ENCODE measurements around the gene NAT16. TPM values are rescaled to one million over a fixed set of nuclear protein-coding genes. Genes with fewer than 3 reads are reported as not detected.

The NAT16 gene
- total and polyA plus RNA-seq, 2 of the 13 experiments (the other 11 are each of a cell fraction or from before 2014, with no cell fraction given), result 0.04 TPM; not detected in 1

DNA sequence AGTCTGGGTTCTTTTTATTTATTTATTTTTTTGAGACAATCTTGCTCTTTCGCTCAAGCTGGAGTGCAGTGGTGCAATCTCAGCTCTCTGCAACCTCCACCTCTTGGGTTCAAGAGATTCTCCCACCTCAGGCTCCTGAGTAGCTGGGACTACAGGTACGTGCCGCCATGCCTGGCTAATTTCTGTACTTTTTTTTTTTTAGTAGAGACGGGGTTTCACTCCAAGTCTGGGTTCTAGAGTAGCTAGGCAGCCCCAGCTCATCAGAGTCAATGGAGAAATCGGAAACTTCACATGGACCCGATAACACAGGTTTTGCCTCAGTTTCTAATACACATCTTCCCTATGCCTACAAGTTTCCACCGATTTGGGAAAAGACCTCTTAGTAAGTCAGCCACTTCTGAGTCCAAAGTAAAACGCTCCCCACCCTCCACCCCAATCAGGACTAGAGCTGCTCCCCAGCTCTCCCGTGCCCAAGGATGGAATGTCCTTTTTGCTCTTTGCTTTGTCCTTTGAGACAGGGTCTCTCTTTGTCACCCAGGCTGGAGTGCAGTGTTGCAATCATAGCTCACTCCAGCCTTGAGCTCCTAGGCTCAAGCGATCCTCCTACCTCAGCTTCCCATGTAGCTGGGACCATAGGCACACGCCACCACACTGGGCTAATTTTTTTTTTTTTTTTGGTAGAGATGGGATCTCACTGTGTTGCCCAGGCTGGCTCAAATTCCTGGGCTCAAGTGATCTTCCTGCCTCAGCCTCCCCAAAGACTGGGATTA, 57.0 kb downstream of the NAT16 start (continued):
- TF ChIP-seq, protein P1, sequence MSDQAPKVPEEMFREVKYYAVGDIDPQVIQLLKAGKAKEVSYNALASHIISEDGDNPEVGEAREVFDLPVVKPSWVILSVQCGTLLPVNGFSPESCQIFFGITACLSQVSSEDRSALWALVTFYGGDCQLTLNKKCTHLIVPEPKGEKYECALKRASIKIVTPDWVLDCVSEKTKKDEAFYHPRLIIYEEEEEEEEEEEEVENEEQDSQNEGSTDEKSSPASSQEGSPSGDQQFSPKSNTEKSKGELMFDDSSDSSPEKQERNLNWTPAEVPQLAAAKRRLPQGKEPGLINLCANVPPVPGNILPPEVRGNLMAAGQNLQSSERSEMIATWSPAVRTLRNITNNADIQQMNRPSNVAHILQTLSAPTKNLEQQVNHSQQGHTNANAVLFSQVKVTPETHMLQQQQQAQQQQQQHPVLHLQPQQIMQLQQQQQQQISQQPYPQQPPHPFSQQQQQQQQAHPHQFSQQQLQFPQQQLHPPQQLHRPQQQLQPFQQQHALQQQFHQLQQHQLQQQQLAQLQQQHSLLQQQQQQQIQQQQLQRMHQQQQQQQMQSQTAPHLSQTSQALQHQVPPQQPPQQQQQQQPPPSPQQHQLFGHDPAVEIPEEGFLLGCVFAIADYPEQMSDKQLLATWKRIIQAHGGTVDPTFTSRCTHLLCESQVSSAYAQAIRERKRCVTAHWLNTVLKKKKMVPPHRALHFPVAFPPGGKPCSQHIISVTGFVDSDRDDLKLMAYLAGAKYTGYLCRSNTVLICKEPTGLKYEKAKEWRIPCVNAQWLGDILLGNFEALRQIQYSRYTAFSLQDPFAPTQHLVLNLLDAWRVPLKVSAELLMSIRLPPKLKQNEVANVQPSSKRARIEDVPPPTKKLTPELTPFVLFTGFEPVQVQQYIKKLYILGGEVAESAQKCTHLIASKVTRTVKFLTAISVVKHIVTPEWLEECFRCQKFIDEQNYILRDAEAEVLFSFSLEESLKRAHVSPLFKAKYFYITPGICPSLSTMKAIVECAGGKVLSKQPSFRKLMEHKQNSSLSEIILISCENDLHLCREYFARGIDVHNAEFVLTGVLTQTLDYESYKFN (CRISPR knock-in tag; conservative IDR thresholded peaks at IDR 0.05), result peak; percentile 58
- TF ChIP-seq BHLHE40 (IDR thresholded peaks at IDR 0.05; ENCODE audit: low read length), result peak; percentile 26; the same call in 1 of the 2 replicates
- no peak for TF ChIP-seq ZNF557 (CRISPR knock-in tag; IDR thresholded peaks at IDR 0.05)
- TF ChIP-seq TCF7 (IDR thresholded peaks at IDR 0.05; ENCODE audit: low read depth), result no peak
- TF ChIP-seq REXO4 (CRISPR knock-in tag; IDR thresholded peaks at IDR 0.05; ENCODE audit: borderline replicate concordance), result no peak
- TF ChIP-seq AHDC1 (CRISPR knock-in tag; IDR thresholded peaks at IDR 0.05; ENCODE audit: borderline replicate concordance), result peak; percentile 27; the same call in 1 of the 2 replicates
- no peak for TF ChIP-seq LCORL (IDR thresholded peaks at IDR 0.05)
- TF ChIP-seq LCORL (CRISPR knock-in tag; IDR thresholded peaks at IDR 0.05), result peak; percentile 74
- TF ChIP-seq AHR (CRISPR knock-in tag; IDR thresholded peaks at IDR 0.05), result no peak
- no peak for TF ChIP-seq JARID2 (CRISPR knock-in tag; IDR thresholded peaks at IDR 0.05; ENCODE audit: insufficient replicate concordance)
- TF ChIP-seq AFF4 (CRISPR knock-in tag; IDR thresholded peaks at IDR 0.05), result peak; percentile 53; the same call in 1 of the 2 replicates
- peak; percentile 19; the same call in 1 of the 2 replicates for TF ChIP-seq KDM1A (CRISPR knock-in tag; IDR thresholded peaks at IDR 0.05)
- no peak for TF ChIP-seq ZBTB44 (CRISPR knock-in tag; IDR thresholded peaks at IDR 0.05)
- peak; percentile 69; the same call in 1 of the 2 replicates for TF ChIP-seq ETV5 (CRISPR knock-in tag; IDR thresholded peaks at IDR 0.05; ENCODE audit: borderline replicate concordance)
